HG03175 (cell line): ENCODE data around the gene ULK4.
A peak's percentile ranks its signal among the peaks of the same experiment; 100 is the strongest.
"Not testable (repeated sequence)": the region's sequence is repeated elsewhere in the genome, so short reads cannot be mapped to it uniquely, and the experiment has no call there.

Experiments
- ATAC-seq: cut with Tn5 transposase; IDR thresholded peaks from one replicate; pipeline ENCODE4 v1.9.1; 2021; ENCODE audit warnings: mild to moderate bottlenecking, moderate library complexity; ENCODE audit not compliant: unreplicated experiment

The ULK4 gene

DNA sequence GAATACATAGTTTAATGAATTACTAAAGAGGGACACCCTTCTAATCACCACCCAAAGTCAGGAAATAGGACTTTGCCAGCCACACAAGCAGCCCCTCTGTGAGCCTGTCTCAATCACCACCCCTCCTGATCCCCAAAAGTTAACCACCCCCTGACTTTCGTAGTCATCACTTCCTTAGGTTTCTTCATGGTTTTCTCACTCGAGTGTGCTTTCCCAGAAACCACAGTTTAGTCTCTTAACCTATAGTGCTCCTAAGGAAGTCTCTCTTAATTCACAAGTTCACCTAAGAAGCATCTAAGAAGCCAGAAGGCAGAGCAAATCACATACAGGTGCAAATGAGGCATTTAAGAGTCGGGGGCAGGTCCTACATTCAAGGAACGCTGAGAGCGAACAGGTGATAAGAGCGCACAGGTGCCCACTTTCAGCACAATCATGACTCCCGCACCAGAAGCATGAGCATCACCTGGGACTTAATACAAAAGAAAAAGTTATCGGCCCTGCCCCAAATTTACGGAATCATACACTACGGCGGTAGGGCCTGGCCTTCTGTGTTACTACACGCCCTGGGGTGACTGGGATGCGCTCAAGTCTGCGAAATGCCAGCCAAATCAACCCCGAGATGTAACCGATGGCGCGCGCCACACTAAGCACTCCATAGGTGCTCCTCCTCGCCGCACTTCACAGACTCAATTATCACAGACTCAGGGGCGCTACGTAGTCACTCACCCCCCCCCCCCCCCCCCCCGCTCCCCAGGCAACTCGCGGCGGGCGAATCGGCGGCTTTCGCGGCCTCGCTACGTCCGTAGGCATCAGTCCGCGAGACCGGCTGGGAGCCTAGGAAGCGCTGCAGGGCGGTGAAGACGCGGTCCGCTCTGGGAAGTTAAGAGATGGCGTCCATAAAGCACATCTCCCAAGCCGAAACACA is 815 bp downstream of the ULK4 start:
- peak; percentile 15 for ATAC-seq

GRCh38 chr3:41956574-41956973 is 5.3 kb downstream of the ULK4 start:
- no peak for ATAC-seq

GRCh38 chr3:41955192-41955591 is 6.7 kb downstream of the ULK4 start:
- ATAC-seq = no peak

- no peak for ATAC-seq
Measured at GRCh38 chr3:41943311-41943843, 18.5 kb downstream of the ULK4 start.

GRCh38 chr3:41940393-41940792 is 21.5 kb downstream of the ULK4 start:
- ATAC-seq = no peak

GRCh38 chr3:41936384-41936783 is 25.5 kb downstream of the ULK4 start:
- ATAC-seq = no peak

DNA sequence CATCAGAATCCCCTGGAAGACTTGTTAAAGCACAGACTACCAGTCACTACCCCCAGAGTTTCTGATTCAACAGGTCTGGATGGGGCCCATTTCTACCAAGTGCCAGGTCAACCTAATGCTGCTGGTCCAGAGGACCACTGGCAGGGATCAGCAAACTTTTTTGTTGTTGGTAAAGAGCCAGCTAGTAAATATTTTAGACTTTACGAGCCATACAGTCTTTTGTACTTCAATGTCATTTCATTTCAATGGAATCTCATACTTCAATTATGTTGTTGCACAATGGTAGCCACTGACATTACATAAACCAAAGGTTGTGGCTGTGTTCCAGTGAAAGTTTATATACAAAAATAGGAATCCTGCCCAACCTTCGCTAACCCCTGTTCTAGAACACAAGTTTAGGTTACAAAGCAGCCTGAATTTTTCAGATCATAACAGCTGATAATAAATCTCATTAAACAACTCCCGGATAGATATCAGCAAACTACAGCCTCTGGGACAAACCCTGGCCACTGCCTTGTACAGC is 28.7 kb downstream of the ULK4 start:
- no peak for ATAC-seq

DNA sequence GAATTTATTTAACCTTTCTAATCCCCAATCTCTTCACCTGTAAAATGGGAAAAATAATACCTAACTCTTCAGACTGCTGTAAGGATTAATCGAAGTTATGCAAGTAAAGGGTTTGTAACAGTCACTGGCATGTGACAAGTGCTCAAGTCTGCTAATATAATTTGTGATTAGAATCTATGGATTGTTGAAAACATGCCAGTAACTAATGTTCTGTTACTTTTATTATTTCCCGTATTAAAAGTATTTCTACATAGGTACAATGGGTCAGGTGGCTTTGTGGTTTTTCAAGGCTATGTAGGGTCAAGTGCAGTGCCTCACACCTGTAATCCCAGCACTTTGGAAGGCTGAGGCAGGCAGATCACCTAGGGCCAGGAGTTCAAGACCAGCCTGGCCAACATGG is 29.4 kb downstream of the ULK4 start:
- ATAC-seq = no peak

DNA sequence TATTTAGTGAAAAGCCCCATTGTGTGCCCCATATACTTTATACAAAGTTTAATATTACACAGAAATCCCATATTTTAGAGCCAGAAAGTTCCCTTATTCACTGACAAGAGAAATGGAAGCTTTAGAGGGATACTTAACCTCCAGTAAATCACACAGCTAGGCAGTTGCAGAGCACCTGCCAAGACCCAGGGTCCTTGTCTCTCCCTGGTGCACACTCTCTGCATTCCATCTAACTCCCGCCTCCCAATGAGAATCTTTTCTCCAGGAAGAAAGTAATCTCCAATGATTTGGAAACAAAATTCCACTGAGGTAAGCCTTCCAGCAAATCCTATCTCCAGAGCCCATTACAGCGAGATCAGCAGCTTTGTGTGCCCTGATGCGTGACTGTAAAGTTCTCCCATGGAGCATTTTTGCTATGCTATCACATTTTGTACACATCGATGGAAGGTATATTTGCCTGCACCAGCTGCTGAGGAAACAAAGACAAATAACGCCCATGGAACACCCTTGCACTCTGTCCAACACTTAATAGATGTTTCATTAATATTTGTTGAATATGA is 41.4 kb downstream of the ULK4 start:
- ATAC-seq = no peak

DNA sequence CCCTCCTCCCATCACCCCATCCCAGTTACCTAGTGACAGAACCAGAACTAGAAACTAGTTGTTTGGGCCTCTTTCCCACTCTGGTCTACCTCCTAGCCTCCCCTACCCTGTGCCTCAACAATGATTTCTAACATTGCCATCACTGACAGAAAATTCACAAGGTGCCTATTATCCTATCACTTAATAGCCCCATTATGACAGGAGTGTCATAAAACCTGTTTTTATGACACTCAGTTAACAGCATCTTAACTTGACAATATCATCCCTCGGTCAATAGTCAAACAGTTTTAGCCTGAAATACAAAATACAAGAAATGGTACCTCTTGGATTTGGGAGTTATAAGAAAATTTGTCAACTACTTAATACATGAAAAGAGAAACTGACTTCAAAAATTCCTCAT is 46.5 kb downstream of the ULK4 start:
- ATAC-seq = no peak

DNA sequence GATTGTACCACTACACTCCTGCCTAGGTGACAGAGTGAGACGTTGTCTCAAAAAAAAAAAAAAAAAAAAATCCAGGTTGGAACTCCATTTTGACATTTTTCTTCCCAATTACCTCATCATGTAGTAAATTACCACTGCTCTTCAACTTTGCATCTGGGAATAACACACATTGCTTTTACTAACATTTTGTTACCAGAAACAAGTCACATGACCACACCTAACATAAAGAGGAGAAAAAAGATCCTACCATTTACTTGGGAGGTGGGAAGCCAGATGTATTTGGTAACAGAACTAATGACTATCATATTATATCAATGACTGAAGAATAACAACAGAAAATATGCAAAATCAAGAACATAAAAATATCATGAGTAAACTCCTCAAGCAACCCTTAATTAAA is 49.6 kb downstream of the ULK4 start:
- ATAC-seq = no peak

DNA sequence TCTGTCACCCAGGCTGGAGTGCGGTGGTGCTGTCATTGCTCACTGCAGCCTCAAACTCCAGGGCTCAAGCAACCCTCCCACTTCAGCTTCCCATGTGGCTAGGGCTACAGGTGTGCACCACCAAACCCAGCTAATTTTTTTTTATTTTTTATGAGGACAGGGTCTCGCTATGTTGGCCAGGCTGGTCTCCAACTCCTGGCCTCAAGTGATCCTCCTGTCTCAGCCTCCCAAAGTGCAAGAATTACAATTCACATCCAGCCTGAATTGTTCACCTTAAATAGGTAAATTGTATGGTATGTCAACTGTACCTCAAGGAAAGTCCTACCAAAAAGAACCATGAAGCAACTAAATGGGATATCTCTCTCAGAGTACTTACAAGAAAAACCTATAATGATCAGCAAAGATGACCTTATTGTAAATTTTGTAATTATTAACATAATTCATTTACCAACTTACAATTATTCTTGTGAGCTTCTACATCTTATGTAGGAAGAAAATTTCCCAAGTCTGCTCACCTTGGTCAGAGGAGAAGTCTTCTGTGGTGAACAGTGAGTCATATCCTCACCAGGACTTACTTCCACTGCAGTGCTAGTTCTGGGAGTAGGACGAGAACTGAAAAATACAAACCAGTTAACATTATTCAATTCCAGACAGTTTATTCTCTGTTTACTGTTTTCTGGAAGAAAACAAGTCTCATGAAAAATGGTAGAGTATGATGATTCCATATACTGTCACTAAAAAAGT is 54.4 kb downstream of the ULK4 start:
- ATAC-seq = no peak

DNA sequence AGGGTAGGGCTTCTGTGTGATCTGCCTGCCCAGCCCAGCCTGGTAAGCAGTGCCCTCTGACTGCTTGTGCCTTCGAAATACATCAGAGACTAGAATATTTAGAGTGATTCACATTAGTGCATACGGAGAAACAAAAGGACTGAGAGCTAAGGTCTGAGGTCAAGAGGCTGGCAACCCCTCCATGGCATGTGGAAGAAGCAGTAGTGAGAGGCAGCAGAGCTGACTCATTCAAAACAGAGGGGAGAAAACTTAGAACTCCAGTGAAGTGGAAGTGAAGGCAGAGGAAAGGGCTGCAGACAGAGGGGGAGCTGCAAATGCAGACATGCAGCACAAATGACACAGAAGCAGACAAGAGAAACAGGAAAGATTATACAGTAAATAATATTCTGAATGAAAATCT is 61.6 kb downstream of the ULK4 start:
- no peak for ATAC-seq

DNA sequence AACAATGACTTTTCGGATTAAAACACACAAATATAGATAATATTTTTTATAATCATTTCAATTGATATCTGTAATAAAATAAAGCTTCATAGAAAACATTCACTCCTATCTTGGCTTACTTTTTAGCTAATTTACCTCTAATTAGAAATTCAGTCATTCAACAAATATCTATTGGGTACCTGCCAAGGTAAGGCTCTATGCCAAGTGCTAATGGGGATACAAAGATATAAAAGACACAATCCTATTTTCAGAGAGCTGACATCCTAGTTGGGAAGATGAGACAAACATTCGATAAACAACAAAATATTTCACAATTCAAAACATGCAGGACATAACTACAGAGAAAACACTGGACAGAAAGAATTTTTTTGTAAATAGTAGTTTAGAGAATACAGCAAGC is 63.3 kb downstream of the ULK4 start:
- ATAC-seq = no peak

GRCh38 chr3:41893977-41894376 is 67.9 kb downstream of the ULK4 start:
- no peak for ATAC-seq

GRCh38 chr3:41888368-41889076 is 73.4 kb downstream of the ULK4 start:
- no peak for ATAC-seq

GRCh38 chr3:41882956-41883355 is 78.9 kb downstream of the ULK4 start:
- ATAC-seq = no peak

- ATAC-seq = no peak
Measured at GRCh38 chr3:41881233-41881821, 80.6 kb downstream of the ULK4 start.

DNA sequence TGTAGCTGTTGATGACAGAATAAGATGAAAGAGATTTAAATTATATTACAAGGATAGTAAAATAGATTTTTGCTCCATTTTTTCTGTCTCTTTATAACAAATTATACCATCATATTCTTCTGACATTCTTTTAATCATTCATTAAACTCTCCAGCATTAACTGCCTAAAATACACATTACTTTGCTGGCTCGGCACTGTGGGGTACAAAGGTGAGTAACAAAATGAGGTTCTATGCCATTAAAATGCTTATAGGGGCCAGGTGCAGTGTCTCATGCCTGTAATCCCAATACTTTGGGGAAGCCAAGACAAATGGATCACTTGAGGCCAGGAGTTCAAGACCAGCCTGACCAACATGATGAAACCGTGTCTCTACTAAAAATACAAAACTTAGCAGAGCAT is 81.5 kb downstream of the ULK4 start:
- ATAC-seq = no peak

- ATAC-seq = not testable (repeated sequence)
Measured at GRCh38 chr3:41877741-41878140, 84.2 kb downstream of the ULK4 start.
